ENCODE data around the gene RXRA. TPM values are rescaled to one million over a fixed set of nuclear protein-coding genes. Genes with fewer than 3 reads are reported as not detected.

Gene RXRA
- total RNA-seq, 6 donors from 2014 or later, result 43.8 to 92.7 (median 74.1) TPM

GRCh38 chr9:134336924-134337323, 10.7 kb downstream of the RXRA start:
- 80 to 93% methylated on average over 3 to 8 of the region's 8 CpGs for WGBS, 2 donors
- no peak overlapping the region for H3K4me3 ChIP-seq
- peaks cover 83 to 95% (median 85%) of the 10 kb centered on the region in 4 donors for H3K4me1 ChIP-seq
- DNase-seq (peak in 1 of 2 donors; percentile 21), ATAC-seq (ENCODE audit: low FRiP score in 2 of 2) (no peak)
- H3K9me3 ChIP-seq, result no peaks in the 10 kb centered on the region
- TF ChIP-seq POLR2A (IDR thresholded peaks at IDR 0.05) (no peak), POLR2AphosphoS5 (IDR thresholded peaks at IDR 0.05) (no peak), EP300 (IDR thresholded peaks at IDR 0.05) (no peak), CTCF (IDR thresholded peaks at IDR 0.05) (no peak)
- no peak overlapping the region for H3K27ac ChIP-seq
- H3K36me3 ChIP-seq, result no peaks in the 10 kb centered on the region
- H3K27me3 ChIP-seq, result no peaks in the 10 kb centered on the region

- no peak overlapping the region for H3K27ac ChIP-seq
- no peaks in the 10 kb centered on the region for H3K27me3 ChIP-seq
- H3K9me3 ChIP-seq, result no peaks in the 10 kb centered on the region
- TF ChIP-seq POLR2A (IDR thresholded peaks at IDR 0.05) (no peak), POLR2AphosphoS5 (IDR thresholded peaks at IDR 0.05) (no peak), CTCF (IDR thresholded peaks at IDR 0.05) (no peak), EP300 (IDR thresholded peaks at IDR 0.05) (no peak)
- ATAC-seq (ENCODE audit: low FRiP score in 2 of 2) (no peak), DNase-seq (no peak)
- no peak overlapping the region for H3K4me3 ChIP-seq
- peaks cover 83 to 95% (median 85%) of the 10 kb centered on the region in 4 donors for H3K4me1 ChIP-seq
- H3K36me3 ChIP-seq, result no peaks in the 10 kb centered on the region
- WGBS, 2 donors, result 88 to 90% methylated on average over 13 of the region's 13 CpGs
Observed at GRCh38 chr9:134337469-134337868, 11.2 kb downstream of the RXRA start.

GRCh38 chr9:134338394-134339182, 12.3 kb downstream of the RXRA start:
- H3K9me3 ChIP-seq, result no peaks in the 10 kb centered on the region
- H3K27me3 ChIP-seq, result no peaks in the 10 kb centered on the region
- TF ChIP-seq EP300 (IDR thresholded peaks at IDR 0.05) (no peak), POLR2AphosphoS5 (IDR thresholded peaks at IDR 0.05) (no peak), CTCF (IDR thresholded peaks at IDR 0.05) (no peak), POLR2A (IDR thresholded peaks at IDR 0.05) (no peak)
- no peak for ATAC-seq (ENCODE audit: low FRiP score in 2 of 2)
- 33 to 44% methylated on average over 3 to 16 of the region's 27 CpGs for WGBS, 2 donors
- H3K27ac ChIP-seq, result peak overlapping the region; percentile 19 to 52 (median 38)
- H3K4me3 ChIP-seq, result peak overlapping the region in 1 of 4 donors; percentile 3
- H3K36me3 ChIP-seq, result no peaks in the 10 kb centered on the region
- no peak for DNase-seq
- peaks cover 82 to 95% (median 85%) of the 10 kb centered on the region in 4 donors for H3K4me1 ChIP-seq

GRCh38 chr9:134339183-134339806, 13.0 kb downstream of the RXRA start:
- no peak for DNase-seq

More at GRCh38 chr9:134339183-134339806, 13.0 kb downstream of the RXRA start:
- H3K27ac ChIP-seq, result peak overlapping the region; percentile 19 to 52 (median 38)
- 47% methylated on average over 6 to 17 of the region's 17 CpGs for WGBS, 2 donors
- peak overlapping the region in 1 of 4 donors; percentile 3 for H3K4me3 ChIP-seq
- no peaks in the 10 kb centered on the region for H3K27me3 ChIP-seq
- peaks cover 84 to 95% (median 85%) of the 10 kb centered on the region in 4 donors for H3K4me1 ChIP-seq
- H3K9me3 ChIP-seq, result no peaks in the 10 kb centered on the region
- H3K36me3 ChIP-seq, result no peaks in the 10 kb centered on the region
- no peak for TF ChIP-seq CTCF (IDR thresholded peaks at IDR 0.05)
- TF ChIP-seq POLR2A (IDR thresholded peaks at IDR 0.05), result no peak
- peak in 1 of 2 donors; percentile 1 for ATAC-seq (ENCODE audit: low FRiP score in 2 of 2)

All from upper lobe of left lung (tissue), 6 donors.